ENCODE results near the gene SLC6A18.

SLC6A18 gene

DNA sequence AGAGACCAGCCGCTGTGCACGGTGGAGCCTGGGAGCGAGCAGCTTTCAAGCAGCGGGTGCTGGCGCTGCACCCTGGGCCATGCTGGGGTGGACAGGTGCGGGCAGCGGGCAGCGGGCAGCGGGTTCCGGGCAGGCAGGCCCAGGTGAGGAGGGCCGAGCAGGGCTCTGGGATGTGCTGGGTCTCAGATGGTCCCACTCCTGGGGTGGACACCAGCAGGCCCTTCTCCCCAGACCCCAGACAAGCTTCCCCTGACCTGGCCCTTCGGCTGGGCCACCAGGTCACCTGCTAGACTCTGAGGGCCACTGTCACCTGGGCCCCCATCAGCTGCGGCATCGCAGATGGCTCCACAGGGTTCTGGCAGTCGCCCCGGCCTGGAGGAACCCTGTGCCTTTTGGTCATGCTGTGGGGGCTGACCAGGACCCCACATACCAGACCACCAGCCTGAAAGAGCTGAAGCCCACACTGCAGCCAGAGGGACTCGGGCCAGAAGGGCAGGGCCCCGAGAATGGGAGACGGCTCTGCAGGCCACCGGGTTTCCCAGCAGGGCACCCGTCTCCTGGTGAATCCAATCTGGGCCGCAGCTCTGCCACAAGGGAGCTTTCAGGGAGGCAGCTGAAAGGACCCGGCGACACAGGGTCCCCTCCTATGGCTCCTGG, 21.7 kb upstream of the SLC6A18 start:
- no peak for DNase-seq

DNA sequence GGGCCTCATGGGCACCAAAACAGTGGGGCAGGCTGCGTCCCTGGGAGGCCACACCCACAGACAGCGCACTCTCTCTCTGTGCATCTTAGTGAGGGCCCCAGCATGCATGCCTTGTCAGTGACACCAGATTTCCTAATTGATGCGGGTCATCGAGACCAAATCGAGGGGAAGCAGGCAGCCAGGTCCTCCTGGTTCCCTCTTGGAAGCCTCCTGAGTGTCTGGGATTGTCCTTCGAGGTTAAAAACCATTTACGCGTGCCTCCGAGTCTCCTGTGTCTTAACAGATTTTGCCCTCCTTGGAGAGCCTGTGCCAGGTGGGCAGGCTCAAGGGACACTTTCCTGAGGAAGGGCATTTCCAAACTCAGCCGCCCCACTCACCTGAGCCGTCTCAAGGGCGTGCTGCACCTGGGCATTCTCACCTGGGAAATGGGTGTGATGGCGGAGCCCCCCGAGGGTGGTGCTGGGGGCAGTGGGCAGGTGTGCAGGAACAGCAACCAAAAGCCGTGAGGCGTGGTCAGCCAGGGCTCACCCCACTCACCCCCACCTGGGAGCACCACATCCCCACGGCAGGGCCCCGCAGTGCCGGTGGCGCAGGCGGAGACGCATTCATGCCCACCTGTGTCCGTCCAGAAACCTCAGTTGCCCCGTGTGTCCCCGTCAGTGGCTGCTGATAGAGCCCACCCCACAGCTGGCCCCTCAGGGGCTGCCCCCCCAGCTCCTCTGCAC, 21.1 kb upstream of the SLC6A18 start:
- DNase-seq: no peak

DNA sequence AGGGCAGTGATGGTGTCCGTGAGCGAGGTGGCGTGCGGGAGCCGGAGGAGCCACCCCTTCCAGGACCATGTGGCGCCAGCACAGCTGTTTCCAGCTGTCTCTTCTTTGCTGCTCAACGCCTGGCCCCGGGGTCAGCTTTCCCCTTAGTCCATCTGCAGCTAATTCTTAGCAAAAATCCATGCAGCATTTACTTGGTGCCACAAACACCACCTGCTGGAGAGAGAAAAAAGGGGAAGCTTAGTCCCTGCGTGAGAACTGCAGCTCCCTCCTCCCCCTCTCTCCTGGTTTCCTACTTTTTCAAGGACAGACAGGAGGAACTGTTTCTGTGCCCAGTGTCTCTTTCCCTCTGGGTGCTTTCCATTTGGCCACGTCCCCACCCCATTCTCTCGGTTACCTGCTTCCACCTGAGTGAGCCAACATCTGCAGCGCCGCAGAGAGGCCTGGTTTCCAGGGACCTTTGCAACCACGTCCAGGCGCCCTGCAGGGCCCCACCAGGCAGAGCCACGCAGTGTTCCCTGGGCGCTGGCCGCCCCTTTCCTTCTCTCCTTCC, 20.4 kb upstream of the SLC6A18 start:
- no peak for DNase-seq

- DNase-seq: no peak
Observed at GRCh38 chr5:1205255-1206180, 19.7 kb upstream of the SLC6A18 start.

GRCh38 chr5:1206521-1207412, 18.4 kb upstream of the SLC6A18 start:
- DNase-seq: no peak

- DNase-seq: no peak
Observed at GRCh38 chr5:1207555-1207954, 17.6 kb upstream of the SLC6A18 start.

GRCh38 chr5:1208221-1208742, 16.9 kb upstream of the SLC6A18 start:
- no peak for DNase-seq

DNA sequence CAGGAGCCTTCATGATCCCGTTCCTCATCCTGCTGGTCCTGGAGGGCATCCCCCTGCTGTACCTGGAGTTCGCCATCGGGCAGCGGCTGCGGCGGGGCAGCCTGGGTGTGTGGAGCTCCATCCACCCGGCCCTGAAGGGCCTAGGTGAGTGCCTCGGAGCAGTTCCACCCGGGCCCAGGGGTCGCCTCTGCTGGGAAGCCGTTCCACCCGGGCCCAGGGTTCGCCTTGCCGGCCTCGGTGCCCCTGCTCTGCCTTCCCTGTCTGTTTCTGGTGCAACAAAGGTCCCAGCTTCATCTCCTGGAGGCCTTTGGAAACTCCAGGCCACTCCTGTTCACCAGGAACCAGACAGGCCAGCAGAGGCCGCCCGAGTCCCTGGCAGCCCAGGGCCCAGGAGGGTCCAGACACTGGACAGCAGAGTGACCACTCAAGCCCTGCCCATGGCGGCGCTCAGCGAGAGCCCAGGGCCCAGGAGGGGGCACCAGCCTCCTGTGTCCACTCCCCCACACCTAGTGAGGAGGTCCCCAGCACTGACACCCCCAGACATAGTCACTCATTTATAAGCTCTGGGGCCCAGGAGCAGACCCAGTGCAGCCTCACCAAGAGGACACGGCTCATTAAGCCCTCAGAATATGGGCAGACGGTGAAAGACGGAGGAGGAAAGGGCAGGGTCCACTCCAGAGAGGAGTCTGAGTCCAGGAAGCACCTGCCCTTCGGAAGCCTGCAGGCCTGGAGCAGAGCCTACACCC, 16.3 kb upstream of the SLC6A18 start:
- DNase-seq: no peak

DNA sequence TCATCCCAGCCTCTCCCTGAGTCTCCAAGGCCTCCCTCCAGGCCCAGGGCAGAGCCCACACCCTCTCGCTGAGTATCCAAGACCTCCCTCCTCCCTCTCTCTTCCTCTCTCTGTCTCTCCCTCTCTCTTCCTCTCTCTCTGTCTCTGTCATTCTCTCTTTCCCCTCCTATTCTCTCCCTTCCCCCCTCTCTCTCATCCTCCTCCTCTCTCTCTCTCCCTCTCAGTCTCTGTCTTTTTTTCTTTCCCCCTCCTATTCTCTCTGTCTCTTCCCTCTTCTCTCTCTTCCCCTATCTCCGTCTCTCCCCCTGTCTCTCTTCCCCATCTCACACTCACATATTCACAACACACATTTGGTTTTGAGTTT, 15.7 kb upstream of the SLC6A18 start:
- DNase-seq: no peak

DNA sequence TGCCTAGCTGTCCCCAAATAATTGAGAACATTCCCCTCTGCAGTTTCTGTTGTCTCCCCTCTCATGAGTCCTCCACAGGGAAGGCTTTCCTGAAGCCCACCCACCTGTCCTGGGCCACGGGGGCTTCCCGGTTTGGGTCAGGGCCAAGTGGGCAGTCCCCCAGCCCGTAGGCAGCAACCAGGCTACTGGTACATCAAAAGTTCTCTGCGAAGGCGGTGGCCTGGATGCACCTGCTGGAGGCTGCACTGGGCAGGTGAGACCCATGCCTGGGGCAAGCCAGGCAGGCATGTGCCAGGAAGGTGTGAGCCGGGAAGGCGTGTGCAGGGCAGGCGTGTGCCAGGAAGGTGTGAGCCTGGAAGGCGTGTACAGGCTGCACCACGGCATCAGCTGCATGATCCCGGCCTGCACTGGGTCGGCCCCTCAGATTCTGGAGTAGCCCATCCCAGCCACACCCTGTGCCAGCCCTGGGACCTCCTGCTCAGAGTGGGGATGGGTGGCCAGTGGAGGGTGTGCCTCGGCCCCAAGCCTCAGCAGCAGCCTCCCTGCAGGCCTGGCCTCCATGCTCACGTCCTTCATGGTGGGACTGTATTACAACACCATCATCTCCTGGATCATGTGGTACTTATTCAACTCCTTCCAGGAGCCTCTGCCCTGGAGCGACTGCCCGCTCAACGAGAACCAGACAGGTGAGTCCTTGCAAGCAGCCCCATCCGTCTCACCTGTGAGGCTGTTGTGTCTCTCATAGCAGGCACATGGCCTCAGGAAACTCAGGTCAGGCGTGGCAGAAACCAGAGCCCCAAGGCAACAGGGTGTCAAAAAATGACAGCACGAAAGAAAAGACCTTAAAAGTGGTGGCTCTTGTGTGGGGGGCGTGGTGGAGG, 15.0 kb upstream of the SLC6A18 start:
- no peak for DNase-seq

- DNase-seq: no peak
Observed at GRCh38 chr5:1210832-1211251, 14.3 kb upstream of the SLC6A18 start.

- DNase-seq: no peak
Observed at GRCh38 chr5:1211701-1212100, 13.5 kb upstream of the SLC6A18 start.

GRCh38 chr5:1212271-1212670, 12.9 kb upstream of the SLC6A18 start:
- DNase-seq: no peak

DNA sequence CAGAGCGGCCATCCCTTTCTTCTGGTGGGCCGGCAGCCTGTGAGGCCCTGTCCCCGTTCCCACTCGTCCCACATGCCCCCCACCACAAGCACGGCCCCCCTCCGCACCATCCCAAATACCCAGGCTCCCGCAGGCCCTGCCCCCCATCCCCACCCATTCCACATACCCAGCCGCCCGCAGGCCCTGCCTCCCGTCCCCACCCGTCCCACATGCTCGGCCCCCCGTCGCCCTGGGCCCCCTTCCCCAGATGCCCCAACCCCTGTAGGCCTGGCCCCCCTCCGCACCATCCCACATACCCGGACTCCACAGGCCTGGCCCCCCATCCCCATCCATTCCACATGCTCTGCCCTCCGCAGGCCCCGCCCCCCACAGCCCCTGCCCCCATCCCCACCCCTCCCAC, 12.3 kb upstream of the SLC6A18 start:
- DNase-seq: no peak

- DNase-seq: no peak
Observed at GRCh38 chr5:1213508-1214162, 11.5 kb upstream of the SLC6A18 start.

DNA sequence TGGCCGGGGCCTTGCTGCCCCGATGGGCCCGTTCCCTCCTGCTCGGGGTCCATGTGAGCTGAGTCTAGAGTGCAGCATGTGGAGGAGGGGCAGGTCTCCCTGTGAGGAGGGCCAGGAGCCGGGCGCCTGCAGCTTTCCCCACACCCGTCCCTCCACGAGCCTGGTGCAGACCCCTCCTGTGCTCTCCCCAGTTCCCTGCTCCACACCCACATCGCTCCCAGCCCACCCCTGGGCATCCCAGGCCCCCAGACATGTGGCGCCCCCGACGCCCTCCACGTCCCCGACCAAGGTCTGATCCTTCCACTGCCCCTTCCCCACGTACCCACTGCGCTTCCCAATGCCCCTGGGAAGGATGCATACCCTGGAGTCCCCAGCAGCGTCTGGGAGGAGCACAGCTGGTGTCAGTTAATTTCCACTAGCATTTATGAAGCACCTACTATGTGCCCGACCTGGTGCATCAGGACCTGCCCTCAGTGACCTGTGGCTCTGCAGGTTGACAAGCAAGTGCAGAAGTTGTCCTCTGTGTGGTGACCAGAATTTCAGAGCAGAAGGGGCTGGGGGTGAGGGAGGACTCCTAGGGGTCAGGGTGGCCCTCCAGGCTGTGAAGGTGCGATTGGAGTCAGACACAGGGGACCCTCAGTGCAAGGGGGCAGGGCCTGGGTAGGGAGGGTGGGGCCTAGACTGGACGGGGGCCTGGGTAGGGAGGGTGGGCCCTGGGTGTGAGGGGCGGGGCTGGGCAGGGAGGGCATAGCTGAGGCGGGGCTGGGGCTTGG, 10.8 kb upstream of the SLC6A18 start:
- no peak for DNase-seq

DNA sequence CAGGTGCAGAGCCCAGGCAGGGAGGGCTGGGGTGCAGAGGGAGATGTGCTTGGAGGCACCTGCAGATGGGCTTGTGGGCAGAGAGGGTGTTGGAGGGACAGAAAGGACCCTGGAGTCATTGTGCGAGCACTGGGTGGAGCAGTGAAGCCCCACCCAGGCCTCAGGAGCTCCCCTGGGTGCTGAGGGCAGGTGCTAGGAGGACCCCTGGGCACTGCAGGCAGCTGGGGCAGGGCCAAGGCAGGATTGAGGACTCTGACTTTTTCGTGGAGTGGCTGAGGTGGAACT, 10.3 kb upstream of the SLC6A18 start:
- DNase-seq: no peak

GRCh38 chr5:1215320-1216096, 9.7 kb upstream of the SLC6A18 start:
- DNase-seq: no peak

All from fibroblast of skin of abdomen (primary cell).